ENCODE results near the gene ANXA5.
"Not testable (repeated sequence)": the region's sequence is repeated elsewhere in the genome, so short reads cannot be mapped to it uniquely, and the experiment has no call there.

Gene ANXA5

GRCh38 chr4:121668368-121669162, 28.2 kb downstream of the ANXA5 start:
- H3K36me3 ChIP-seq (ENCODE audit: control insufficient read depth, insufficient read depth, low read length): peaks cover 49% of the 10 kb centered on the region
- H3K27me3 ChIP-seq (replicated peaks; ENCODE audit: control insufficient read depth, insufficient read depth, low read length, poor library complexity, severe bottlenecking): no peaks in the 10 kb centered on the region
- H3K27ac ChIP-seq (ENCODE audit: insufficient read depth, low read length, poor library complexity, severe bottlenecking): no peak overlapping the region
- H3K4me3 ChIP-seq (ENCODE audit: insufficient read depth, low read depth, low read length, poor library complexity, severe bottlenecking): no peak overlapping the region
- DNase-seq: no peak
- no peaks in the 10 kb centered on the region for H3K9me3 ChIP-seq (ENCODE audit: control insufficient read depth, low read length)
- H3K4me1 ChIP-seq (ENCODE audit: control insufficient read depth, insufficient read depth, low read length, poor library complexity, severe bottlenecking): no peaks in the 10 kb centered on the region

GRCh38 chr4:121666091-121666679, 30.6 kb downstream of the ANXA5 start:
- Histone ChIP-seq H3K27ac (ENCODE audit: insufficient read depth, low read length, poor library complexity, severe bottlenecking) (no peak overlapping the region), H3K4me3 (ENCODE audit: insufficient read depth, low read depth, low read length, poor library complexity, severe bottlenecking) (no peak overlapping the region), H3K4me1 (ENCODE audit: control insufficient read depth, insufficient read depth, low read length, poor library complexity, severe bottlenecking) (no peaks in the 10 kb centered on the region), H3K36me3 (ENCODE audit: control insufficient read depth, insufficient read depth, low read length) (peaks cover 28% of the 10 kb centered on the region), H3K27me3 (replicated peaks; ENCODE audit: control insufficient read depth, insufficient read depth, low read length, poor library complexity, severe bottlenecking) (no peaks in the 10 kb centered on the region), H3K9me3 (ENCODE audit: control insufficient read depth, low read length) (no peaks in the 10 kb centered on the region)
- no peak for DNase-seq

GRCh38 chr4:121665371-121665770, 31.4 kb downstream of the ANXA5 start:
- Histone ChIP-seq H3K27ac (ENCODE audit: insufficient read depth, low read length, poor library complexity, severe bottlenecking) (no peak overlapping the region), H3K36me3 (ENCODE audit: control insufficient read depth, insufficient read depth, low read length) (peaks cover 23% of the 10 kb centered on the region), H3K27me3 (replicated peaks; ENCODE audit: control insufficient read depth, insufficient read depth, low read length, poor library complexity, severe bottlenecking) (no peaks in the 10 kb centered on the region), H3K4me1 (ENCODE audit: control insufficient read depth, insufficient read depth, low read length, poor library complexity, severe bottlenecking) (no peaks in the 10 kb centered on the region), H3K9me3 (ENCODE audit: control insufficient read depth, low read length) (no peaks in the 10 kb centered on the region), H3K4me3 (ENCODE audit: insufficient read depth, low read depth, low read length, poor library complexity, severe bottlenecking) (no peak overlapping the region)
- no peak for DNase-seq

- H3K4me3 ChIP-seq (ENCODE audit: insufficient read depth, low read depth, low read length, poor library complexity, severe bottlenecking): no peak overlapping the region
- no peaks in the 10 kb centered on the region for H3K4me1 ChIP-seq (ENCODE audit: control insufficient read depth, insufficient read depth, low read length, poor library complexity, severe bottlenecking)
- no peaks in the 10 kb centered on the region for H3K36me3 ChIP-seq (ENCODE audit: control insufficient read depth, insufficient read depth, low read length)
- H3K27me3 ChIP-seq (replicated peaks; ENCODE audit: control insufficient read depth, insufficient read depth, low read length, poor library complexity, severe bottlenecking): no peaks in the 10 kb centered on the region
- no peaks in the 10 kb centered on the region for H3K9me3 ChIP-seq (ENCODE audit: control insufficient read depth, low read length)
- DNase-seq: no peak
- no peak overlapping the region for H3K27ac ChIP-seq (ENCODE audit: insufficient read depth, low read length, poor library complexity, severe bottlenecking)
These were observed 34.6 kb downstream of the ANXA5 start for GRCh38 chr4:121662225-121662624.

- not testable (repeated sequence) for H3K4me3 ChIP-seq (ENCODE audit: insufficient read depth, low read depth, low read length, poor library complexity, severe bottlenecking); DNase-seq; H3K27me3 ChIP-seq (replicated peaks; ENCODE audit: control insufficient read depth, insufficient read depth, low read length, poor library complexity, severe bottlenecking); H3K9me3 ChIP-seq (ENCODE audit: control insufficient read depth, low read length); H3K27ac ChIP-seq (ENCODE audit: insufficient read depth, low read length, poor library complexity, severe bottlenecking); H3K36me3 ChIP-seq (ENCODE audit: control insufficient read depth, insufficient read depth, low read length); H3K4me1 ChIP-seq (ENCODE audit: control insufficient read depth, insufficient read depth, low read length, poor library complexity, severe bottlenecking)
These were observed 36.4 kb downstream of the ANXA5 start for GRCh38 chr4:121660175-121660933.

- H3K27me3 ChIP-seq (replicated peaks; ENCODE audit: control insufficient read depth, insufficient read depth, low read length, poor library complexity, severe bottlenecking): no peaks in the 10 kb centered on the region
- H3K27ac ChIP-seq (ENCODE audit: insufficient read depth, low read length, poor library complexity, severe bottlenecking): no peak overlapping the region
- H3K4me1 ChIP-seq (ENCODE audit: control insufficient read depth, insufficient read depth, low read length, poor library complexity, severe bottlenecking): no peaks in the 10 kb centered on the region
- H3K9me3 ChIP-seq (ENCODE audit: control insufficient read depth, low read length): no peaks in the 10 kb centered on the region
- DNase-seq: no peak
- no peak overlapping the region for H3K4me3 ChIP-seq (ENCODE audit: insufficient read depth, low read depth, low read length, poor library complexity, severe bottlenecking)
- no peaks in the 10 kb centered on the region for H3K36me3 ChIP-seq (ENCODE audit: control insufficient read depth, insufficient read depth, low read length)
These were observed 38.7 kb downstream of the ANXA5 start for GRCh38 chr4:121658125-121658524.

- H3K27ac ChIP-seq (ENCODE audit: insufficient read depth, low read length, poor library complexity, severe bottlenecking): no peak overlapping the region
- no peak overlapping the region for H3K4me3 ChIP-seq (ENCODE audit: insufficient read depth, low read depth, low read length, poor library complexity, severe bottlenecking)
- H3K27me3 ChIP-seq (replicated peaks; ENCODE audit: control insufficient read depth, insufficient read depth, low read length, poor library complexity, severe bottlenecking): no peaks in the 10 kb centered on the region
- no peaks in the 10 kb centered on the region for H3K36me3 ChIP-seq (ENCODE audit: control insufficient read depth, insufficient read depth, low read length)
- DNase-seq: no peak
- no peaks in the 10 kb centered on the region for H3K4me1 ChIP-seq (ENCODE audit: control insufficient read depth, insufficient read depth, low read length, poor library complexity, severe bottlenecking)
- no peaks in the 10 kb centered on the region for H3K9me3 ChIP-seq (ENCODE audit: control insufficient read depth, low read length)
These were observed 40.5 kb downstream of the ANXA5 start for GRCh38 chr4:121656269-121656641.

- H3K4me3 ChIP-seq (ENCODE audit: insufficient read depth, low read depth, low read length, poor library complexity, severe bottlenecking): no peak overlapping the region
- H3K9me3 ChIP-seq (ENCODE audit: control insufficient read depth, low read length): no peaks in the 10 kb centered on the region
- H3K27ac ChIP-seq (ENCODE audit: insufficient read depth, low read length, poor library complexity, severe bottlenecking): no peak overlapping the region
- no peaks in the 10 kb centered on the region for H3K27me3 ChIP-seq (replicated peaks; ENCODE audit: control insufficient read depth, insufficient read depth, low read length, poor library complexity, severe bottlenecking)
- no peaks in the 10 kb centered on the region for H3K36me3 ChIP-seq (ENCODE audit: control insufficient read depth, insufficient read depth, low read length)
- DNase-seq: no peak
- no peaks in the 10 kb centered on the region for H3K4me1 ChIP-seq (ENCODE audit: control insufficient read depth, insufficient read depth, low read length, poor library complexity, severe bottlenecking)
These were observed 41.2 kb downstream of the ANXA5 start for GRCh38 chr4:121655320-121656268.

- Histone ChIP-seq H3K9me3 (ENCODE audit: control insufficient read depth, low read length) (no peaks in the 10 kb centered on the region), H3K4me1 (ENCODE audit: control insufficient read depth, insufficient read depth, low read length, poor library complexity, severe bottlenecking) (no peaks in the 10 kb centered on the region), H3K27ac (ENCODE audit: insufficient read depth, low read length, poor library complexity, severe bottlenecking) (no peak overlapping the region), H3K27me3 (replicated peaks; ENCODE audit: control insufficient read depth, insufficient read depth, low read length, poor library complexity, severe bottlenecking) (no peaks in the 10 kb centered on the region), H3K36me3 (ENCODE audit: control insufficient read depth, insufficient read depth, low read length) (no peaks in the 10 kb centered on the region), H3K4me3 (ENCODE audit: insufficient read depth, low read depth, low read length, poor library complexity, severe bottlenecking) (no peak overlapping the region)
- no peak for DNase-seq
These were observed 42.0 kb downstream of the ANXA5 start for GRCh38 chr4:121654738-121655137.

Measured in effector memory CD4-positive, alpha-beta T cell (primary cell).